Measurements from ENCODE around the gene GGPS1. TPM values are rescaled to one million over a fixed set of nuclear protein-coding genes. Genes with fewer than 3 reads are reported as not detected.

Gene GGPS1
- total RNA-seq, 4 donors from 2014 or later, result 24.3 to 42.7 (median 33.2) TPM

DNA sequence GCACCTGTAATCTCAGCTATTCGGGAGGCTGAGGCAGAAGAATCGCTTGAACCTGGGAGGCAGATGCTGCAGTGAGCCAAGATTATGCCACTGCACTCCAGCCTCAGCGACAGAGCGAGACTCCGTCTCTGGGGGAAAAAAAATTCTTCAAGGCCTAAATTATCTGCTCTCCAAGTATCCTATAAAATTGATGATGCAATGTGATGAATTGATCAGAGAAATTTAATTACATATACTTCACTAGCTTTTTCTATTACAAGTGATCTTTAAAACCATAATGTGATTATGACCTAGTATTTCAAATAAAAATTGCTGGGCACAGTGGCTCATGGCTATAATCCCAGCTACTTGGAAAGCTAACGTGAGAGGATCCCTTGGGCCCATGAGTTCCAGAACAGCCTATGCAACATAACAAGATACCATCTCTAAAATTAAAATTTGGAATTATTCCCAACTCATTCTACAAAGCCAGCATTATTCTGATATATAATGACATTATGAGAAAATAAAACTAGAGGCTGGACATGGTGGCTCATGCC, 44.1 kb upstream of the GGPS1 start:
- Histone ChIP-seq H3K36me3 (no peaks in the 10 kb centered on the region), H3K4me3 (replicated peaks in 1 of 3) (no peak overlapping the region), H3K4me1 (peaks cover 0 to 16% of the 10 kb centered on the region in 2 donors), H3K27me3 (no peaks in the 10 kb centered on the region), H3K27ac (no peak overlapping the region), H3K9me3 (no peaks in the 10 kb centered on the region)
- DNase-seq, result no peak
- intact Hi-C loops (cut with DNase I), result no loop called here
- 90% methylated on average over 6 of the region's 6 CpGs for WGBS, 2 donors
- no peak for TF ChIP-seq POLR2A (IDR thresholded peaks at IDR 0.05)
- TF ChIP-seq, protein P1, sequence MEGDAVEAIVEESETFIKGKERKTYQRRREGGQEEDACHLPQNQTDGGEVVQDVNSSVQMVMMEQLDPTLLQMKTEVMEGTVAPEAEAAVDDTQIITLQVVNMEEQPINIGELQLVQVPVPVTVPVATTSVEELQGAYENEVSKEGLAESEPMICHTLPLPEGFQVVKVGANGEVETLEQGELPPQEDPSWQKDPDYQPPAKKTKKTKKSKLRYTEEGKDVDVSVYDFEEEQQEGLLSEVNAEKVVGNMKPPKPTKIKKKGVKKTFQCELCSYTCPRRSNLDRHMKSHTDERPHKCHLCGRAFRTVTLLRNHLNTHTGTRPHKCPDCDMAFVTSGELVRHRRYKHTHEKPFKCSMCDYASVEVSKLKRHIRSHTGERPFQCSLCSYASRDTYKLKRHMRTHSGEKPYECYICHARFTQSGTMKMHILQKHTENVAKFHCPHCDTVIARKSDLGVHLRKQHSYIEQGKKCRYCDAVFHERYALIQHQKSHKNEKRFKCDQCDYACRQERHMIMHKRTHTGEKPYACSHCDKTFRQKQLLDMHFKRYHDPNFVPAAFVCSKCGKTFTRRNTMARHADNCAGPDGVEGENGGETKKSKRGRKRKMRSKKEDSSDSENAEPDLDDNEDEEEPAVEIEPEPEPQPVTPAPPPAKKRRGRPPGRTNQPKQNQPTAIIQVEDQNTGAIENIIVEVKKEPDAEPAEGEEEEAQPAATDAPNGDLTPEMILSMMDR (IDR thresholded peaks at IDR 0.05), result no peak

GRCh38 chr1:235286667-235287066, 41.7 kb upstream of the GGPS1 start:
- no peaks in the 10 kb centered on the region for H3K27me3 ChIP-seq
- no peaks in the 10 kb centered on the region for H3K9me3 ChIP-seq
- intact Hi-C loops (cut with DNase I), result no loop called here
- H3K4me1 ChIP-seq, result peaks cover 6 to 14% of the 10 kb centered on the region in 2 donors
- H3K4me3 ChIP-seq (replicated peaks in 1 of 3), result no peak overlapping the region
- 94 to 97% methylated on average over 1 of the region's 1 CpG for WGBS, 2 donors
- TF ChIP-seq, protein P1 (IDR thresholded peaks at IDR 0.05), result no peak
- TF ChIP-seq POLR2A (IDR thresholded peaks at IDR 0.05), result no peak
- no peaks in the 10 kb centered on the region for H3K36me3 ChIP-seq
- H3K27ac ChIP-seq, result no peak overlapping the region
- no peak for DNase-seq

DNA sequence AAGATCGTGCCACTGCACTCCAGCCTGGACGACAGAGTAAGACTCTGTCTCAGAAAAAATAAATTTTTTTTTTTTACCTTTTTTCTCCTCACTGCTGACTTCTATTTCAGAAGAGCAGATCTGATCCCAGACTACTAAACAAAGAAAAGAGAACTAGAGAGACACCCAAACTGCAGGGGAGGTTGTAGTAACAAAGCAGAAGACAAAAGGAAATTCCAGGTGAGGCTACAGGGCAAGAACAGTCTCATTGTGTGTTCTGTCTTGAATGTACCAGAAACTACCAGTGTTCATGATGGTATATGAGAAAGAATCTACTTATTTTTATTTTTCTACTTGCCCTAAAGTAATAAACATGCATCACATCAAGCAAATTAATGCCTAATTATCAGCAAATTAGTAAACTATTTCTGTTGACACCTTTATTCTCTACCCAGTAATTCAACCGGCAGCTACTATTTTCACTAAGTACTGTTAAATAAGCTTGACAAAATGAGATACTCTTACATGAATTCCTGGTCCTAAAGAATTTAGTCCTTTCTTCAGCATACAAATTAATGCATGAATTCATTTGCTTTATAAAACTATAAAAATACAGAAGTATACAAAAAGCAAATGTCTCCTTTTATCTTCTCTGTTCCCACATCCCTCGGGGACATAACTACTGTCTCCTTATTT, 41.0 kb upstream of the GGPS1 start:
- H3K9me3 ChIP-seq, result no peaks in the 10 kb centered on the region
- intact Hi-C loops (cut with DNase I), result no loop called here

DNA sequence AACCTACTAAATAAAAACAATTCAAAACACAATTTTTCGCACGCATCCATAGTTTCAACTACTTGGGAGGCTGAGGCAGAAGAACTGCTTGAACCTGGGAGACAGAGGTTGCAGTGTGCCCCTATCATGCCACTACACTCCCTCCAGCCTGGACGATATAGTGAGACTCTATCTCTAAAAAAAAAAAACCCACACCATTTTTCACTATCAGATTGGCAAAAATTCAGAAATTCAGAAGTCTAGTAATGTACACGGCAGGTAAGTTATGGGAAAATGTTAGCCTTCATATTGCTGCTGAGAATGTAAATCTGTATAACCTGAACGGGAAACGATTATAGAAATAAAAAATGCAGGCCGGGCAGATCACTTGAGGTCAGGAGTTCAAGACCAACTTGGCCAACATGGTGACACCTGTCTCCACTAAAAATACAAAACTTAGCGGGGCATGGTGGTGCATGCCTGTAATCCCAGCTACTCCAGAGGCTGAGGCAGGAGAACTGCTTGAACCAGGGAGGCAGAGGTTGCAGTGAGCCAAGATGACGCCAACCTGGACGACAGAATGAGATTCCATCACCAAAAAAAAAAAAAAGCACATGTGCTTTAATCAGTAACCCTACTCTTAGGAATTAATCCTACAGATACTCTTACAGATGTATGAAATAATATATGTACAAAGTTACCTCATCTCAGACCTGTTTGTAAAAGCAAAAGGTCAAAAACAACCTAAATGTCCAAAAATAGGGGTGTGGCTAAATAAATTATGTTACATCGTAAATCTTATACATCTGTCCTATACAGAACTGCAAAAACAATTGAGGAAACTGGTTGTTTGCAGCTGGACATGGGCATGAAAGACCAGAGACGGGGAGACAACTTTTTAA, 38.3 kb upstream of the GGPS1 start:
- intact Hi-C loops (cut with DNase I), result no loop called here
- 90 to 91% methylated on average over 12 of the region's 12 CpGs for WGBS, 2 donors

More for the DNA sequence above, 41.0 kb upstream of the GGPS1 start:
- Histone ChIP-seq H3K4me1 (peaks cover 6 to 14% of the 10 kb centered on the region in 2 donors), H3K27me3 (no peaks in the 10 kb centered on the region), H3K36me3 (no peaks in the 10 kb centered on the region), H3K4me3 (replicated peaks in 1 of 3) (no peak overlapping the region), H3K27ac (no peak overlapping the region)
- no peak for DNase-seq
- TF ChIP-seq, protein P1 (IDR thresholded peaks at IDR 0.05), result no peak
- no peak for TF ChIP-seq POLR2A (IDR thresholded peaks at IDR 0.05)
- WGBS, 2 donors, result 87 to 94% methylated on average over 4 of the region's 4 CpGs

More for the DNA sequence above, 38.3 kb upstream of the GGPS1 start:
- no peak overlapping the region for H3K4me3 ChIP-seq (replicated peaks in 1 of 3)
- H3K27me3 ChIP-seq, result no peaks in the 10 kb centered on the region
- peaks cover 6 to 14% of the 10 kb centered on the region in 2 donors for H3K4me1 ChIP-seq
- H3K9me3 ChIP-seq, result no peaks in the 10 kb centered on the region
- TF ChIP-seq, protein P1 (IDR thresholded peaks at IDR 0.05), result no peak
- TF ChIP-seq POLR2A (IDR thresholded peaks at IDR 0.05), result no peak
- H3K36me3 ChIP-seq, result no peaks in the 10 kb centered on the region
- no peak overlapping the region for H3K27ac ChIP-seq
- DNase-seq, result no peak
